Measurements from ENCODE around the gene PRSS16. TPM values are rescaled to one million over a fixed set of nuclear protein-coding genes. Genes with fewer than 3 reads are reported as not detected.

PRSS16 gene
- total and polyA plus RNA-seq, 9 of the 15 experiments (the other 6 are each of a cell fraction or from before 2014, with no cell fraction given), result 4.5 to 21.3 (median 12.1) TPM

DNA sequence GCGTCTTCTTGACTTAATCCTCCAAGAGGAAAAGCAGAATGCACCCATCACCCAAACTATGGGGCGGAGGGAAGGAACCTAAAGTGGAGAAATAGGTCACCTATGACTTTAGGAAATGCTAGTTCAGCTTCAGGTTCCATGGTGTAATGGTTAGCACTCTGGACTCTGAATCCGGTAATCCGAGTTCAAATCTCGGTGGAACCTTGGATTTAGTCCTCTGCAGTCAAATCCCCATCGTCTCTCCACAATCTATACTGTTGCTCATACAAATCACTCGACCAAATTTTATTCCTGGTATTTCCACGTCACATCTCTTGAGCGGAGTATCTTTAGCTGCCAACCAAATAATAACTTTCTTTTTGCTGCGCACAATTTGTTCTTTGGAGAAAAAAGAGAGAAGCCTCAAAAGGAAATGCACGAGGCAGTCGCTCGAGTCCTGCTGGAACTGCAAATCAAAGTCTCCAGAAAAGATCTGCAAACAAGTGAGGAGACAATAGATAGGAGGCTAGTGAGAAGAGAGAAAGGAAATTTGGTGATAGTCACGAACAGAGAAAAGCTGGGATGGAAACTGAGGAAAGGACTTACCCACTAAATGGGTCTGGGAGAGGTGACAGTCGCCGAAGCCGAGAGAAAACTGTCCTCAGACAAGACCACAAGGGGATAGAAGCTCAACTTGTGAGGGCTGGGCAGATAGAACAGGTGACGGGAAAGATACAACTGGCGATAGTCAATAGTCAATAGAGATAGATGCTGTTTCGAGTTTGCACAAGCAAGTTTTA is 48.0 kb downstream of the PRSS16 start (continued):
- TF ChIP-seq PHF20 (IDR thresholded peaks at IDR 0.05; ENCODE audit: partially characterized antibody) (peak; percentile 44), RAD51 (IDR thresholded peaks at IDR 0.05; ENCODE audit: borderline replicate concordance, low read depth) (no peak), EZH2 (IDR thresholded peaks at IDR 0.05; ENCODE audit: borderline replicate concordance, low read depth, low read length) (no peak), HDAC2 (IDR thresholded peaks at IDR 0.05) (peak; percentile 90), BACH1 (tag; IDR thresholded peaks at IDR 0.05) (peak; percentile 22; the same call in 1 of the 2 replicates), RUNX1 (IDR thresholded peaks at IDR 0.05; ENCODE audit: low read depth) (no peak), SIN3A (IDR thresholded peaks at IDR 0.05; ENCODE audit: borderline replicate concordance in 2 of 2, control insufficient read depth in 1 of 2, low read depth in 2 of 2, low read length in 2 of 2) (no peak; a peak in 1 of 4 replicates), JUND (IDR thresholded peaks at IDR 0.05; ENCODE audit: borderline replicate concordance, low read depth, low read length) (no peak; the same call in 1 of the 2 replicates), JUND (tag; IDR thresholded peaks at IDR 0.05; ENCODE audit: borderline replicate concordance, low read depth, low read length) (peak; percentile 53; the same call in 1 of the 3 replicates), SNRNP70 (optimal IDR thresholded peaks at IDR 0.05; ENCODE audit: low read depth, low read length) (no peak), ZSCAN29 (IDR thresholded peaks at IDR 0.05) (peak; percentile 92), CREBBP (IDR thresholded peaks at IDR 0.05; ENCODE audit: low read depth, low read length) (no peak), ZNF311 (CRISPR knock-in tag; IDR thresholded peaks at IDR 0.05) (no peak), MTF1 (CRISPR knock-in tag; IDR thresholded peaks at IDR 0.05; ENCODE audit: borderline replicate concordance) (no peak), HEY1 (CRISPR knock-in tag; IDR thresholded peaks at IDR 0.05; ENCODE audit: borderline replicate concordance) (no peak), ZNF431 (CRISPR knock-in tag; IDR thresholded peaks at IDR 0.05) (no peak), JUN (IDR thresholded peaks at IDR 0.05; ENCODE audit: borderline replicate concordance, low read depth, low read length) (no peak), JUN (CRISPR knock-in tag; IDR thresholded peaks at IDR 0.05; ENCODE audit: borderline replicate concordance) (no peak), GATAD2A (IDR thresholded peaks at IDR 0.05) (no peak), ZNF551 (CRISPR knock-in tag; IDR thresholded peaks at IDR 0.05) (no peak)
- TF ChIP-seq, protein P1, sequence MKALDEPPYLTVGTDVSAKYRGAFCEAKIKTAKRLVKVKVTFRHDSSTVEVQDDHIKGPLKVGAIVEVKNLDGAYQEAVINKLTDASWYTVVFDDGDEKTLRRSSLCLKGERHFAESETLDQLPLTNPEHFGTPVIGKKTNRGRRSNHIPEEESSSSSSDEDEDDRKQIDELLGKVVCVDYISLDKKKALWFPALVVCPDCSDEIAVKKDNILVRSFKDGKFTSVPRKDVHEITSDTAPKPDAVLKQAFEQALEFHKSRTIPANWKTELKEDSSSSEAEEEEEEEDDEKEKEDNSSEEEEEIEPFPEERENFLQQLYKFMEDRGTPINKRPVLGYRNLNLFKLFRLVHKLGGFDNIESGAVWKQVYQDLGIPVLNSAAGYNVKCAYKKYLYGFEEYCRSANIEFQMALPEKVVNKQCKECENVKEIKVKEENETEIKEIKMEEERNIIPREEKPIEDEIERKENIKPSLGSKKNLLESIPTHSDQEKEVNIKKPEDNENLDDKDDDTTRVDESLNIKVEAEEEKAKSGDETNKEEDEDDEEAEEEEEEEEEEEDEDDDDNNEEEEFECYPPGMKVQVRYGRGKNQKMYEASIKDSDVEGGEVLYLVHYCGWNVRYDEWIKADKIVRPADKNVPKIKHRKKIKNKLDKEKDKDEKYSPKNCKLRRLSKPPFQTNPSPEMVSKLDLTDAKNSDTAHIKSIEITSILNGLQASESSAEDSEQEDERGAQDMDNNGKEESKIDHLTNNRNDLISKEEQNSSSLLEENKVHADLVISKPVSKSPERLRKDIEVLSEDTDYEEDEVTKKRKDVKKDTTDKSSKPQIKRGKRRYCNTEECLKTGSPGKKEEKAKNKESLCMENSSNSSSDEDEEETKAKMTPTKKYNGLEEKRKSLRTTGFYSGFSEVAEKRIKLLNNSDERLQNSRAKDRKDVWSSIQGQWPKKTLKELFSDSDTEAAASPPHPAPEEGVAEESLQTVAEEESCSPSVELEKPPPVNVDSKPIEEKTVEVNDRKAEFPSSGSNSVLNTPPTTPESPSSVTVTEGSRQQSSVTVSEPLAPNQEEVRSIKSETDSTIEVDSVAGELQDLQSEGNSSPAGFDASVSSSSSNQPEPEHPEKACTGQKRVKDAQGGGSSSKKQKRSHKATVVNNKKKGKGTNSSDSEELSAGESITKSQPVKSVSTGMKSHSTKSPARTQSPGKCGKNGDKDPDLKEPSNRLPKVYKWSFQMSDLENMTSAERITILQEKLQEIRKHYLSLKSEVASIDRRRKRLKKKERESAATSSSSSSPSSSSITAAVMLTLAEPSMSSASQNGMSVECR (CRISPR knock-in tag; IDR thresholded peaks at IDR 0.05), result peak; percentile 36; the same call in 1 of the 2 replicates
- TF ChIP-seq, protein P2, sequence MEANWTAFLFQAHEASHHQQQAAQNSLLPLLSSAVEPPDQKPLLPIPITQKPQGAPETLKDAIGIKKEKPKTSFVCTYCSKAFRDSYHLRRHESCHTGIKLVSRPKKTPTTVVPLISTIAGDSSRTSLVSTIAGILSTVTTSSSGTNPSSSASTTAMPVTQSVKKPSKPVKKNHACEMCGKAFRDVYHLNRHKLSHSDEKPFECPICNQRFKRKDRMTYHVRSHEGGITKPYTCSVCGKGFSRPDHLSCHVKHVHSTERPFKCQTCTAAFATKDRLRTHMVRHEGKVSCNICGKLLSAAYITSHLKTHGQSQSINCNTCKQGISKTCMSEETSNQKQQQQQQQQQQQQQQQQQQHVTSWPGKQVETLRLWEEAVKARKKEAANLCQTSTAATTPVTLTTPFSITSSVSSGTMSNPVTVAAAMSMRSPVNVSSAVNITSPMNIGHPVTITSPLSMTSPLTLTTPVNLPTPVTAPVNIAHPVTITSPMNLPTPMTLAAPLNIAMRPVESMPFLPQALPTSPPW (CRISPR knock-in tag; IDR thresholded peaks at IDR 0.05), result peak; percentile 51
- TF ChIP-seq, protein P3, sequence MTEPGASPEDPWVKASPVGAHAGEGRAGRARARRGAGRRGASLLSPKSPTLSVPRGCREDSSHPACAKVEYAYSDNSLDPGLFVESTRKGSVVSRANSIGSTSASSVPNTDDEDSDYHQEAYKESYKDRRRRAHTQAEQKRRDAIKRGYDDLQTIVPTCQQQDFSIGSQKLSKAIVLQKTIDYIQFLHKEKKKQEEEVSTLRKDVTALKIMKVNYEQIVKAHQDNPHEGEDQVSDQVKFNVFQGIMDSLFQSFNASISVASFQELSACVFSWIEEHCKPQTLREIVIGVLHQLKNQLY (CRISPR knock-in tag; conservative IDR thresholded peaks at IDR 0.05), result no peak

Data from K562 (cell line).